ENCODE measurements around the gene FGA. TPM values are rescaled to one million over a fixed set of nuclear protein-coding genes. Genes with fewer than 3 reads are reported as not detected.

The FGA gene
- total RNA-seq, 1 experiment from 2014 or later, result 3.9 TPM

DNA sequence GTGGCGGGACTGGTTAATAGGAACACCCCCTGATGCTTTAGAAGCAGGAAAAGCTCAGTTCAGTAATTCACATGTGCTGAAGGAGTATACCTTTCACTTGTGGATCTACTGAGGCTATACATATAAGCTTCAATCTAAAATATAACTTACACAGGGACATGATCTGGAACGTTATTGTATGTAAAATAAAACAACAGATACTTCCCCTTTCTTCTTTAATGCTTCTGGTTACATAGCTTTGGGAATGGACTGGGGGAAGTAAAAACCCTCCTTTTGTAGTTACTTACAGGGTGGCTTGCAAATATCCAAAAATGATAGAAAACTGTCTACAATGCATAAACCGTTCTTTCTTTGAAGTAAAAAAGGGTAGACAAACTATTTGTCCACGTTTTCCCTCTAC is 20.0 kb upstream of the FGA start:
- POLR2A ChIA-PET, result no interaction called here
- no peaks in the 10 kb centered on the region for H3K4me1 ChIP-seq (ENCODE audit: control insufficient read depth in 1 of 2, insufficient read depth in 2 of 2, low read length in 2 of 2)
- no peaks in the 10 kb centered on the region for H3K9me3 ChIP-seq (ENCODE audit: control insufficient read depth in 1 of 2, insufficient read depth in 1 of 2, low read depth in 1 of 2, low read length in 2 of 2)
- RAD21 ChIA-PET (ENCODE audit: low non-redundant PET in 1 of 2, low total read pairs in 2 of 2, uncharacterized antibody in 2 of 2, unreplicated experiment in 2 of 2), result no interaction called here
- ATAC-seq (no peak), DNase-seq (ENCODE audit: low read depth, low spot score) (no peak)
- H3K4me2 ChIP-seq (ENCODE audit: low read length), result no peak overlapping the region
- H2AFZ ChIP-seq (ENCODE audit: low read depth, low read length, poor library complexity, severe bottlenecking), result no peak overlapping the region
- H3K4me3 ChIP-seq (replicated peaks in 1 of 2; ENCODE audit: low read depth in 1 of 2, low read length in 2 of 2), result no peak overlapping the region
- no peaks in the 10 kb centered on the region for H4K20me1 ChIP-seq (ENCODE audit: insufficient read depth)
- H3K27ac ChIP-seq (ENCODE audit: low read depth, low read length), result no peak overlapping the region
- no peaks in the 10 kb centered on the region for H3K79me2 ChIP-seq (ENCODE audit: insufficient read depth, low read length)
- intact Hi-C loops (cut with micrococcal nuclease), result loop anchor here (10.0 kb wide), 1 partner anchor 836 kb away; no protein-coding TSS in a partner anchor
- TF ChIP-seq SIN3A (IDR thresholded peaks at IDR 0.05; ENCODE audit: low read depth) (no peak), TCF7L2 (IDR thresholded peaks at IDR 0.05; ENCODE audit: borderline replicate concordance, extremely low read depth, insufficient read depth, insufficient read length) (no peak), ELF1 (IDR thresholded peaks at IDR 0.05; ENCODE audit: borderline replicate concordance, low read depth) (no peak), YY1 (IDR thresholded peaks at IDR 0.05; ENCODE audit: extremely low read depth, insufficient replicate concordance, low read depth, low read length) (no peak)
- TF ChIP-seq, protein P1, sequence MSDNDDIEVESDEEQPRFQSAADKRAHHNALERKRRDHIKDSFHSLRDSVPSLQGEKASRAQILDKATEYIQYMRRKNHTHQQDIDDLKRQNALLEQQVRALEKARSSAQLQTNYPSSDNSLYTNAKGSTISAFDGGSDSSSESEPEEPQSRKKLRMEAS (IDR thresholded peaks at IDR 0.05), result no peak
- TF ChIP-seq, protein P2, sequence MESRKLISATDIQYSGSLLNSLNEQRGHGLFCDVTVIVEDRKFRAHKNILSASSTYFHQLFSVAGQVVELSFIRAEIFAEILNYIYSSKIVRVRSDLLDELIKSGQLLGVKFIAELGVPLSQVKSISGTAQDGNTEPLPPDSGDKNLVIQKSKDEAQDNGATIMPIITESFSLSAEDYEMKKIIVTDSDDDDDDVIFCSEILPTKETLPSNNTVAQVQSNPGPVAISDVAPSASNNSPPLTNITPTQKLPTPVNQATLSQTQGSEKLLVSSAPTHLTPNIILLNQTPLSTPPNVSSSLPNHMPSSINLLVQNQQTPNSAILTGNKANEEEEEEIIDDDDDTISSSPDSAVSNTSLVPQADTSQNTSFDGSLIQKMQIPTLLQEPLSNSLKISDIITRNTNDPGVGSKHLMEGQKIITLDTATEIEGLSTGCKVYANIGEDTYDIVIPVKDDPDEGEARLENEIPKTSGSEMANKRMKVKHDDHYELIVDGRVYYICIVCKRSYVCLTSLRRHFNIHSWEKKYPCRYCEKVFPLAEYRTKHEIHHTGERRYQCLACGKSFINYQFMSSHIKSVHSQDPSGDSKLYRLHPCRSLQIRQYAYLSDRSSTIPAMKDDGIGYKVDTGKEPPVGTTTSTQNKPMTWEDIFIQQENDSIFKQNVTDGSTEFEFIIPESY (IDR thresholded peaks at IDR 0.05; ENCODE audit: extremely low read depth, insufficient replicate concordance, low read length), result no peak
- H3K9me2 ChIP-seq (ENCODE audit: insufficient read depth), result no peaks in the 10 kb centered on the region
- H3K27me3 ChIP-seq (ENCODE audit: insufficient read depth, low read length), result no peaks in the 10 kb centered on the region
- CTCF ChIA-PET, result interaction anchor here (0.8 to 2.2 kb wide), 2 partner anchors 8 to 58 kb away, joined by 3 to 5 read pairs; no protein-coding TSS in a partner anchor
- H3K9ac ChIP-seq (ENCODE audit: low read length), result no peak overlapping the region
- no peaks in the 10 kb centered on the region for H3K36me3 ChIP-seq (ENCODE audit: control insufficient read depth in 1 of 2, insufficient read depth in 2 of 2, low read length in 2 of 2)
- BruUV-seq (replicated peaks), result no TSS peak

DNA sequence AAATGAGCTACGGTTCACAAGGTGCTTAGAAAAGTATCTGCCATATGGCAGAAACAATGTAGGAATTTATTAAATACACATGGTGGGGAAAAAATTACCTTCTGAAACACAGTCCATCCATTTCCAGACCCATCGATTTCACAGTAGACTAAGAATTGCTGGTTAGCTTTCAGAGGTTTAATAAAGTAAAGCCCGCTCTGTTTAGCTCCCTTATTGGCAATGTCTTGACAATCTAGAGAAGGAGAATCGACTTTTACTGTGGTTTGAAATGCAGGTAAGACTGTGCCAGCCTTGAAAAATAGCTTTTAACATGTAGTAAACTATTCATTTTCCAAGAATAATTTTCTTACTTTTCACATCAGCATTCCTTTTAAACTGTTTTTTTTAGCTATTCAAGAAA is 19.0 kb upstream of the FGA start:
- H3K36me3 ChIP-seq (ENCODE audit: control insufficient read depth in 1 of 2, insufficient read depth in 2 of 2, low read length in 2 of 2), result no peaks in the 10 kb centered on the region
- peaks cover 0 to 3% of the 10 kb centered on the region in 2 experiments; a peak in 1 of 4 replicates for H3K4me1 ChIP-seq (ENCODE audit: control insufficient read depth in 1 of 2, insufficient read depth in 2 of 2, low read length in 2 of 2)
- BruUV-seq (replicated peaks), result no TSS peak
- H3K27me3 ChIP-seq (ENCODE audit: insufficient read depth, low read length), result no peaks in the 10 kb centered on the region
- H3K9me3 ChIP-seq (ENCODE audit: control insufficient read depth in 1 of 2, insufficient read depth in 1 of 2, low read depth in 1 of 2, low read length in 2 of 2), result no peaks in the 10 kb centered on the region
- H3K79me2 ChIP-seq (ENCODE audit: insufficient read depth, low read length), result no peaks in the 10 kb centered on the region
- H3K27ac ChIP-seq (ENCODE audit: low read depth, low read length), result no peak overlapping the region
- intact Hi-C loops (cut with micrococcal nuclease), result no loop called here
- no peak overlapping the region for H3K4me3 ChIP-seq (replicated peaks in 1 of 2; ENCODE audit: low read depth in 1 of 2, low read length in 2 of 2)
- no peaks in the 10 kb centered on the region for H4K20me1 ChIP-seq (ENCODE audit: insufficient read depth)
- no peak for DNase-seq (ENCODE audit: low read depth, low spot score)
- peaks cover 2% of the 10 kb centered on the region; the same call in 1 of the 2 replicates for H3K9me2 ChIP-seq (ENCODE audit: insufficient read depth)
- H3K4me2 ChIP-seq (ENCODE audit: low read length), result no peak overlapping the region
- POLR2A ChIA-PET, result no interaction called here
- CTCF ChIA-PET, result interaction anchor here (0.7 to 2.2 kb wide), 4 partner anchors 9 to 103 kb away, joined by 3 to 13 read pairs (median 4); no protein-coding TSS in a partner anchor
- ATAC-seq, result no peak
- no peak overlapping the region for H2AFZ ChIP-seq (ENCODE audit: low read depth, low read length, poor library complexity, severe bottlenecking)
- TF ChIP-seq, protein P2 (IDR thresholded peaks at IDR 0.05; ENCODE audit: extremely low read depth, insufficient replicate concordance, low read length), result no peak
- TF ChIP-seq SRF (IDR thresholded peaks at IDR 0.05; ENCODE audit: low read depth) (no peak), CEBPB (IDR thresholded peaks at IDR 0.05; ENCODE audit: low read depth) (no peak), RAD21 (IDR thresholded peaks at IDR 0.05; ENCODE audit: low read depth) (no peak), FOSL1 (IDR thresholded peaks at IDR 0.05; ENCODE audit: low read depth) (no peak), ZNF274 (IDR thresholded peaks at IDR 0.05; ENCODE audit: low read depth, low read length) (no peak), SIN3A (IDR thresholded peaks at IDR 0.05; ENCODE audit: low read depth) (no peak)
- TF ChIP-seq, protein P1 (IDR thresholded peaks at IDR 0.05), result no peak
- no peak overlapping the region for H3K9ac ChIP-seq (ENCODE audit: low read length)
- RAD21 ChIA-PET (ENCODE audit: low non-redundant PET in 1 of 2, low total read pairs in 2 of 2, uncharacterized antibody in 2 of 2, unreplicated experiment in 2 of 2), result no interaction called here
